Astrocyte (in vitro differentiated cells and primary cell): Measurements from ENCODE around the gene KISS1R.

Source experiments
- EZH2 ChIP-seq: IDR thresholded peaks from 2 replicates; pipeline ENCODE4 v1.6.1; 2012; ENCODE audit warnings: mild to moderate bottlenecking, low read length, inconsistent platforms; ENCODE audit not compliant: insufficient read depth
- TF ChIP-seq, protein P1 (sequence below): IDR thresholded peaks from 2 replicates; pipeline ENCODE4 v1.5.1; 2011; ENCODE audit warnings: low read depth, mild to moderate bottlenecking, inconsistent platforms, low read length, moderate library complexity; ENCODE audit not compliant: insufficient read depth

DNA sequence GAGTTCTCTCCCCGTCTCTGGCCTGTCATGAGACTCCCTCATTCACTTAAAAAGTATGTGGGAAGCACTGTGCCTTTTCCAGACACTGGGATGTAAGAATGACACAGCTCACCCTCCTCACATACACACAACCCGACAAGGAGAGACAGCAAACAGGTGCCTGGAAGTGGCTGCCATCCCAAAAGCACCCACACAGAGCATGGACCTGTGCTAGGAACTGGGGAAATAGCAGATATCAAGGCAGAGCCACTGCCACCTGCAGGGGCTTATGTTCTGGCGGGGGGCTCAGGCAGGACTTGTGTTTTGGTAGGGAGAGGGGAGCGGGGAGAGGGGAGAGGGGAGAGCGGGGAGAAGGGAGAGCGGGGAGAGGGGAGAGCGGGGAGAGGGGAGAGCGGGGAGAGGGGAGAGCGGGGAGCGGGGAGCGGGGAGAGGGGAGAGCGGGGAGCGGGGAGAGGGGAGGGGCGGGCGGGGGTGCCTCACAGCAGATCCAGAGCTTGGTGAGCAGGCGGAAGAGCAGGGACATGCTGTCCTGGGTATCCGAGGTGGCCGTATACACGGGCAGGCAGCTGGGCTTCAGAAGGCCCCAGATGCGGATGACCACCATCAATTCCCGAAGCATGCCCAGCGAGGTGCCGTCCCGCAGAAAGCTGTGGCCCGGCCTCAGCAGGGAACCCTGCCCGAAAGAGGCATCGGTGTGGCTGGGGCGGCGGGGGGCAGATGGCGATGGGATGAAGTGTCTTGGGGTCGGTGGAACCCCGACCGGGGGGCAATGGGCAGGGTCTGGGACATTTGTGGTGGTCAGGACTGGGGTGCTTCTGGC lies 45.5 kb upstream of the KISS1R start:
- TF ChIP-seq, protein P1, sequence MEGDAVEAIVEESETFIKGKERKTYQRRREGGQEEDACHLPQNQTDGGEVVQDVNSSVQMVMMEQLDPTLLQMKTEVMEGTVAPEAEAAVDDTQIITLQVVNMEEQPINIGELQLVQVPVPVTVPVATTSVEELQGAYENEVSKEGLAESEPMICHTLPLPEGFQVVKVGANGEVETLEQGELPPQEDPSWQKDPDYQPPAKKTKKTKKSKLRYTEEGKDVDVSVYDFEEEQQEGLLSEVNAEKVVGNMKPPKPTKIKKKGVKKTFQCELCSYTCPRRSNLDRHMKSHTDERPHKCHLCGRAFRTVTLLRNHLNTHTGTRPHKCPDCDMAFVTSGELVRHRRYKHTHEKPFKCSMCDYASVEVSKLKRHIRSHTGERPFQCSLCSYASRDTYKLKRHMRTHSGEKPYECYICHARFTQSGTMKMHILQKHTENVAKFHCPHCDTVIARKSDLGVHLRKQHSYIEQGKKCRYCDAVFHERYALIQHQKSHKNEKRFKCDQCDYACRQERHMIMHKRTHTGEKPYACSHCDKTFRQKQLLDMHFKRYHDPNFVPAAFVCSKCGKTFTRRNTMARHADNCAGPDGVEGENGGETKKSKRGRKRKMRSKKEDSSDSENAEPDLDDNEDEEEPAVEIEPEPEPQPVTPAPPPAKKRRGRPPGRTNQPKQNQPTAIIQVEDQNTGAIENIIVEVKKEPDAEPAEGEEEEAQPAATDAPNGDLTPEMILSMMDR, result no peak
- no peak for TF ChIP-seq EZH2
